ENCODE data around the gene TSC22D1.
"Not testable (repeated sequence)": the region's sequence is repeated elsewhere in the genome, so short reads cannot be mapped to it uniquely, and the experiment has no call there.

Gene TSC22D1

GRCh38 chr13:44574466-44574855, 1.7 kb downstream of the TSC22D1 start:
- in situ Hi-C loops (cut with MboI; ENCODE audit: low sequenced_read_pairs, unreplicated experiment) = no loop called here
- no peak for DNase-seq (ENCODE audit: low spot score)
- no peak for TF ChIP-seq CTCF (IDR thresholded peaks at IDR 0.05; ENCODE audit: borderline replicate concordance, control extremely low read depth, extremely low read depth, insufficient read depth, missing control alignments)

GRCh38 chr13:44573790-44574465, 2.2 kb downstream of the TSC22D1 start:
- no peak for TF ChIP-seq CTCF (IDR thresholded peaks at IDR 0.05; ENCODE audit: borderline replicate concordance, control extremely low read depth, extremely low read depth, insufficient read depth, missing control alignments)
- peak; percentile 21 for DNase-seq (ENCODE audit: low spot score)
- in situ Hi-C loops (cut with MboI; ENCODE audit: low sequenced_read_pairs, unreplicated experiment) = no loop called here

GRCh38 chr13:44573071-44573470, 3.1 kb downstream of the TSC22D1 start:
- no peak for TF ChIP-seq CTCF (IDR thresholded peaks at IDR 0.05; ENCODE audit: borderline replicate concordance, control extremely low read depth, extremely low read depth, insufficient read depth, missing control alignments)
- in situ Hi-C loops (cut with MboI; ENCODE audit: low sequenced_read_pairs, unreplicated experiment) = no loop called here
- DNase-seq (ENCODE audit: low spot score) = no peak

DNA sequence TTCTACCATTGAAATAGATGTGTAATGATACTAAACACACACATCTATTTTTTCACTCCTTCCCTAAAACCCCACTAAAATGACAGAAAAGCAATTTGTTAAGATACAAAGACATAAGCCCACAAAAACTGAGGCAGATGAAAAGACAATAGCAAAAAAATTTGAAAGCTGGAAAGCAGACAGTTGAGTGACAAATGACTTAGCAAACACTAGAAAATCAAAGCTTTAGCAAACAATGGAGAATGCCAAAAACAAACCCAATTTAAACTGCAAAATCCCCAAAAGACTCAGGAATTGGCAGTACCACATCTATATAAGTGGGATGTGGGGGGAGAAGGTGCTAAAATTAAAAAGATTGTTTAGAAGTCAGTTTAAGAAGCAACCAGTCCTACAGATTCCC, 9.5 kb downstream of the TSC22D1 start:
- no peak for DNase-seq (ENCODE audit: low spot score)
- in situ Hi-C loops (cut with MboI; ENCODE audit: low sequenced_read_pairs, unreplicated experiment) = no loop called here
- no peak for TF ChIP-seq CTCF (IDR thresholded peaks at IDR 0.05; ENCODE audit: borderline replicate concordance, control extremely low read depth, extremely low read depth, insufficient read depth, missing control alignments)

DNA sequence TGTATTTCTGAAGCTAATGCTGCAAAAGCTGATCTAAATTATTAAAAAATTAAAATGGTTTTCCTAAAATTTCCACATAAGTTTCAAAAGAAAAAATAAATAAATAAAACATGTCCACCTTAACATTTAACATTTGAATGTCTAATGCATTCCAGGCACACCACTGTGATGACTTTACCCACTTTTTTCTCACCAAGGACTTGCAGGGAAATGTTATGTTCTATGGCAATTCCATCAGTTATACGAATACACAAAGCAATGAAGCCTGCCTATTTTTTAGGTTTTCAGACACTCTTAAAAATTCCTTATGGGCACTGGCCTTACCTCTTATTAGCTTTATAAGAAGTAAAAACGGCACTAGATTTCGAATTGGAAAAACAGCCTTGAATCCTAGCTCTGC, 10.2 kb downstream of the TSC22D1 start:
- in situ Hi-C loops (cut with MboI; ENCODE audit: low sequenced_read_pairs, unreplicated experiment) = no loop called here
- DNase-seq (ENCODE audit: low spot score) = no peak
- TF ChIP-seq CTCF (IDR thresholded peaks at IDR 0.05; ENCODE audit: borderline replicate concordance, control extremely low read depth, extremely low read depth, insufficient read depth, missing control alignments) = no peak

GRCh38 chr13:44564936-44565335, 11.2 kb downstream of the TSC22D1 start:
- TF ChIP-seq CTCF (IDR thresholded peaks at IDR 0.05; ENCODE audit: borderline replicate concordance, control extremely low read depth, extremely low read depth, insufficient read depth, missing control alignments) = no peak
- no peak for DNase-seq (ENCODE audit: low spot score)
- in situ Hi-C loops (cut with MboI; ENCODE audit: low sequenced_read_pairs, unreplicated experiment) = no loop called here

GRCh38 chr13:44562853-44563252, 13.3 kb downstream of the TSC22D1 start:
- DNase-seq (ENCODE audit: low spot score); in situ Hi-C loops (cut with MboI; ENCODE audit: low sequenced_read_pairs, unreplicated experiment): not testable (repeated sequence)

All from GM13976 (cell line).